MV-4-11 (cell line): ENCODE measurements around the gene GALE.

Experiments
- DNase-seq: peaks from one replicate; lab custom pipeline; 2025; lab: John Stamatoyannopoulos, UW

Gene GALE

GRCh38 chr1:23751050-23751814 is 49.3 kb downstream of the GALE start:
- DNase-seq, result peak; percentile 52

DNA sequence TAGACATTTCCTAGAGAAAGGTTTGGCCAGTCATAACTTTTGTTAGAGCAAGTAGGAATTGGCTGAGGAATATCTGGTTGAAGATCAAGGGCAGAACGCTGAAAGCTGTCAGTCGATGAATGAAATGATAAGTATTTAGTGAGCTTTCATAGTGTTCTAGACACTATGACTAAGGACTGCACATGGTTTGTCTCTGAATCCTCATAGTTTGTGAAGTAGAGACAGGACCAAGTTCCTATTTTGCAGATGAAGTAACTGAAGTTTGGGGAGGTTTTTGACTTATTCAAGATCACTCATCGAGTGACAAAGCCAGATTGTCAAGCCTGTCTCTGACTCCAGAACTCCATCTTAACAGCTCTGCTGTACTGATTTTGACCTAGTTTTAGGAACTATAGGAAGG is 52.5 kb downstream of the GALE start:
- no peak for DNase-seq
